Measurements from ENCODE around the gene RSRC1.

DNA sequence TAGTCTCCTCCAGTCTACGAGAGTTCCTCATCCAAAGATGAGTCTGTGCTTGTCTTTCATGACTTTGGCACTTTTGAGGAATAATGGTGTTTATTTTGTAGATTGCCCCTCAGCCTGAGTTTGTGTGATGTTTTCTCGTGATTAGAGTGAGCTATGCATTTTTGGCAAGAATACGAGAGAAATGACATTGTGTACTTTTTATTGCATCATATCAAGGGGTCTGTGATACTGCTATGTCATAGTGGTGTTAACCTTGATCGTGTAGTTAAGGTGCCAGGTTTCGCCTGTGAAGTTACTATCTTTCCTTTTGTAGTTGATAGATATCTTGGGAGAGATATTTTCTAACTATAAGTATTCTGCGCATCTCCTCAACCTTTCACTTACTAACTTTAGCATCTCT lies 18.9 kb downstream of the RSRC1 start:
- TF ChIP-seq TAF1 (IDR thresholded peaks at IDR 0.05; ENCODE audit: borderline replicate concordance, low read depth, low read length): no peak
- no peak for TF ChIP-seq POLR2AphosphoS5 (IDR thresholded peaks at IDR 0.05; ENCODE audit: low read depth, low read length)
- no peak for TF ChIP-seq POLR2A (IDR thresholded peaks at IDR 0.05; ENCODE audit: low read depth, low read length)

Data from GM12892 (cell line).